ENCODE measurements around the gene BLOC1S1.

The BLOC1S1 gene

DNA sequence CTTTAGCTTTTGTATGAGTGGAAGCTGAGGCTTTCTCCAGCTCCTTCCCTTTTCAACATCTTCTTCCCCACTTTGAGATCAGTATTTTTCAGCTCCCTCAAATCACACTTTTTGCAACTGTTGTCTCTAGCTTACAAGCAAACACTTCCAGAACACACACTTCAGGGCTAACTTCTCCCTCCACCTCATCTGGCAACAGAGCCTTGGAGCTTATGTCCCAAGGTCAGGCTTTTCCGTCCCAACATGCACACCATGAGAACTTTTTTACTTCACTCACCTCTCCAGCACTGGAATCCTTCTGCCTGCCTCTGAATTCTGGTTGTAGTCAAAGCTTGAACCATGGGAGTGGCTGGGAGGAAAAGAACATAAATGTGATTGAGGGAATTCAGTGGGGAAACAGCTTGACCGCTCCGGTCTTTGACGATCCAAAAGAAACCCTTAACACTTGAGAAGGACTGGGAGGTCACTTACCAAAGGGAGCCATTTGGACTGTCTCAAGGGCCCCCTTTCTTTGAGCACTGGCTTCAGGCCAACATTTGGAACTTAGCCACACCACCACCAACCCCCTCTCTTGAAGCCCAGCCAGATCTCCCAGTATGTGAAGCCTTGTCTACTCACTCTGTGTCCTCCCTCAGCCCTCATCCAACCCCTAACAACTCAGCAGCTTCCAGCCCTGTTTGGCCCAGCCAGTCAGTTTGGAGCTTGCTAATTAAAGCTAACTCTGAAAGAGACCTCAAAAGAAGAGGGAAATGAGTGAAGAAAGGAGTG lies 3.9 kb upstream of the BLOC1S1 start:
- DNase-seq (ENCODE audit: low read depth) = no peak

DNA sequence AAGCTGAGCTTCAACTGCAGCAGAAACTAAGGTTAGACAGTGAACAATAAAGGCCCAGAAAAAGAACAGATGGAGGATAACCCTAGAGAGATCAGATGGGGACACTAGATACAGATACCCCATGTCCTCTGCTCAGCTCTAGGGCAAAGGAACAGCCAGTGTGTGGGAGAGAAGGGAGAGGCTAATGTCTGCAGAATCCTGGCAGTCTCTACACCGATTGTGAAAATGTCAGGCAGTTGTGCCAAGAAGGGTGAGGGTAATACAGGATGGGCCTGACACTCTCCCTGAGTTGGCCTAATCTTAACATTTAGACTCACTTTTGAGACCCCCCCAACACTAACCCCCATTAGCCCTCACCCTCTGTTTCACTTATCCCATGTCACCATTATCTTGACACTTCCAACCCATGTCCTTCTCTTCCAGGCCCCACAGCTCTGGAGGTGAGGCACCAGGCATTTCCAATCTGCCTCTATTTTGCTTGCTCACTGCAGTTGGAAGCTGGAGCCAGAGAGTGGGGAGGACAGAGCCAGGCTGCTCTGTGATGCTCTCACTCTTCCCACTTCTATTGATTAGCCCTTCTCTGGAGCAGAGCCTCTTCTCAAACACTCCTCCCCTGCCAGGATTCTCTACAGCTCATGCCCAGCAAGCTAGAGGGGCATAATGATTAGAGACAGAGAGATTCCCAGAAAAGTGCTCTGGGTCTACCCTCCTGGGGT lies 3.0 kb upstream of the BLOC1S1 start:
- DNase-seq (ENCODE audit: low read depth) = peak; percentile 57

- peak; percentile 86 for DNase-seq (ENCODE audit: low read depth)
Measured at GRCh38 chr12:55713721-55714120, 2.1 kb upstream of the BLOC1S1 start.

- DNase-seq (ENCODE audit: low read depth) = no peak
Measured at GRCh38 chr12:55715169-55715764, 579 bp upstream of the BLOC1S1 start.

- DNase-seq (ENCODE audit: low read depth) = no peak
Measured at GRCh38 chr12:55716582-55716957, 724 bp downstream of the BLOC1S1 start.

DNA sequence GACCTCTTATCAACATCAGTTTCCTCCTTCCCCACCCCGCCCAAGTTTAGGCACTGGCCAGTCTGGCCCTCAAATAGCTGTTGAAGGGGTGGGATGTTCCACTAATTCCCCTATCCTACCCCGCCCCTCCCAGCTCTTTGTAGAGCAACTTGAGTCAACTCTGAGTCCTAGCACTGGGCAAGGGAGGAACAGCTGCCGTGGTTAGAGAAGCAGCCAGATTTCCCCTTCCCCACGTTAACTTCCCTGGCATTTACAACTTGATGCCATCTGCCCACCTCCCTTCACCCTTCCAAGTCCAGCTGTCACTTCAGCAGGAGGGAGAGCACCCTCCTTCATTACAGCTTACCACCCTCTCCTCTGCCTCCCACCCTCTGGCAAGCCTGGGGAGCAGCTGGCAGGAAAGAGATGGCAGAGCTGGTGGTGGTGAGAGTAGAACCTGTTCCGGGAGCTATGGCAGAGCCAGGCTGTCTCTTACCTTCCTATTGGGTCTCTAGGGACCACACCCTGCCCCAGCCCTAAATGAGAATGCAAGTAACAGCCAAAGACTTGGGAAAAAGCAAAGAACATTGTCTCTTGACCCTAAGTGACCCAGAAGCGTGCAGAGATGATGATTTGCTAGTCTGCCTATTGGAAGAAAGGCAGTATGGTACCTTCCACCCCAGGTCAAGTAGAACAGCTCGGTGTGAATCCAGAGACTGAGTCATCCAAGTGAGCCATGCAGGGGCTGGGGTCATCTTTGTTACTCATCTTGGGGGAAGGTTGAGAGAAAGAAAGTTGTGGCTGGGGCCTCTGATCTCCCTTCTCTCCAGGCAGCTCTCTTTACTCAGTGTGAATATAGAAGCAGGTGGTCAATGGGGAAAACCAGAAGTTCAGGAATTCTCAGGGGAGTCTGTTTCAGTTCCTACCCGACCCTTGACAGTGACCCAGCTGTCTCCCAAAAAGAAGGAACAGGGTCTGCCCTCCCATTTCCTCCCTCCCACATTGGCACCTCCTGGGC lies 1.5 kb downstream of the BLOC1S1 start:
- no peak for DNase-seq (ENCODE audit: low read depth)

DNA sequence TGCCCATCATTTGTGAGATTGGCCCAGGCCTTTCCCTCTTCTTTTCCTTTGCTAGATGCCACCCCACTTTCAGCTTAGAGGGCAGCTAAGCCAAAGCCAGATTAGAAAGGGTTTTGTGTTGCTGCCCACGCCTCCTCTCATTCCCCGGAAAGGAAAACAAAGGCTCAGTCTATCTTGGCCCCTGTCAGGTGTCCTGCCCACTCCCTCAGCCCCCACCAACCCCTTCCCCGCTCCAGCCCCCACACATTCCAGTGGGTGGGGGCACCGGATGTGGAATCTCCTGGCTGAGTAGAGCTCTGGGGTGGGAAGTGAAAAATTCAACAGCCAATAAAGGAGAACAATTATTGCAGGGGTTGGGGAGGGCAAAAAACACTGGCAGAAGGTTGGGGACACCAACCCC lies 2.2 kb downstream of the BLOC1S1 start:
- DNase-seq (ENCODE audit: low read depth) = no peak

DNA sequence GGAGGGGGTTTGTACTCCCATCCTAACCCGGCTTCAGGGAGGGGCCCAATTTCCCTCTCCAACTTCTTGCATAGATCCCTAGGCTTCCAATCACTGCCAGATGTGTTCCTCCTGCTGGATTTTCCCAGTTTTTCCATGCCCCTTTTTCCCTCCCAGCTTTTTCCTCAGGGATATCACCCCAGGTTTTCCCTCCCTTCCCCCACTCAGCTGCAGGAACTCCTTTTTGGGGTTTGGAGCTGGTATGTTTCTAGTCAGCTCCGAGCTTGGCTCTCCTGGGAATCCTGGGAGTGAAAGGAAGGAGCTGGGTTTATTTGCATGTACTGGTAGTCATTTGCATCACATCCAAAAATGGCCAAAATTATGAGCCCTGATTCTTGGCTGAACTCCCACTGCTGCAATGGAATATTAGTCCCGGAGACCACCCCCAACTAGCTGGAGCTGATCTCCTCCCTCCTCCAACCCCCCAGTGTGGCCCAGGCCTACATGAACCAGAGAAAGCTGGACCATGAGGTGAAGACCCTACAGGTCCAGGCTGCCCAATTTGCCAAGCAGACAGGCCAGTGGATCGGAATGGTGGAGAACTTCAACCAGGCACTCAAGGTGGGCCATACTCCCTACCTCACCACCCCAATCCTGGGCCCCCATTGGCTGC lies 2.9 kb downstream of the BLOC1S1 start:
- peak; percentile 48 for DNase-seq (ENCODE audit: low read depth)

- no peak for DNase-seq (ENCODE audit: low read depth)
Measured at GRCh38 chr12:55719371-55719770, 3.5 kb downstream of the BLOC1S1 start.

DNA sequence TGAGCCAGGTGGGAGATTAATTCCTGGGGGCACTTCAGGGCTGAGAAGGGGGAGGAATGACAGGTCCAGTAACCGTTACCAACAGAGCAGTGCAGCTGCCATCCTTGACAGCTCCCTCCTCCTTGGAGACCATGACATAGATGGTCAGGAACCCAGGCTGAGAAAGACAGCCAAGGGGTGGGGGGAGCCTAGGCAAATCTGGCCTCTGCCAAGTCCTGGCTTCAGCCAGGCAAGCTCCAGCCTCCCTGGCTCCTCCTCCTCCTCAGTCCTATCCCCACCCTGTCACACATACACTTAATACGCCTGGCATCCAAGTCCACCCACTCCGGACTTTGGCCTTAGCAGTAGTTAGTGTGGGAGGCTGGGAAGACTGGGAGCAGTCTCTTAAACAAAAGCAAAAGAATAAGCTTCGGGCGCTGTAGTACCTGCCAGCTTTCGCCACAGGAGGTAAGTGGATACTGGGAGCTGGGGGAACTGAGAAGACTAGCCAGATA lies 4.3 kb downstream of the BLOC1S1 start, which contains the start of gene RDH5:
Gene RDH5 (plus strand): TSS at position 323 of the 494 bp plus-strand sequence. CDS start 792 bp downstream, outside the sequence.
- DNase-seq (ENCODE audit: low read depth) = peak; percentile 97

GRCh38 chr12:55720894-55721444 lies 5.1 kb downstream of the BLOC1S1 start:
- DNase-seq (ENCODE audit: low read depth) = peak; percentile 100

DNA sequence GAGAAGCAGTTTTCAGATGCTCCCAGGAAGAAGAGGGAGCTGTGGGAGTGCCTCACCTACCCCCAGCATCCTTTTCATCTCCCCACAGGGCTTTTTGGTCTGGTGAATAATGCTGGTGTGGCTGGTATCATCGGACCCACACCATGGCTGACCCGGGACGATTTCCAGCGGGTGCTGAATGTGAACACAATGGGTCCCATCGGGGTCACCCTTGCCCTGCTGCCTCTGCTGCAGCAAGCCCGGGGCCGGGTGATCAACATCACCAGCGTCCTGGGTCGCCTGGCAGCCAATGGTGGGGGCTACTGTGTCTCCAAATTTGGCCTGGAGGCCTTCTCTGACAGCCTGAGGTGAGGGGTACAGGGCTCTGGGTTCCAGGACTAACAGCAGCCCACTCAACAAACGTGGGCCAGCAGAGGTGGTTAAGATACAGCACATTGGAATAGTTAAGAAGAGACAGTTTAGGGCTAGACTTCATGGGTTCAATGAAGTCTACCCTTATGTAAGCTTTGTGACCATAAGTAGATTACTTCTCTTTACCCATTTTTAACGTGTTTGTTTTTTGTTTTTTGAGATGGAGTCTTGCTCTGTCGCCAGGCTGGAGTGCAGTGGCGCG lies 5.9 kb downstream of the BLOC1S1 start:
- DNase-seq (ENCODE audit: low read depth) = no peak

DNA sequence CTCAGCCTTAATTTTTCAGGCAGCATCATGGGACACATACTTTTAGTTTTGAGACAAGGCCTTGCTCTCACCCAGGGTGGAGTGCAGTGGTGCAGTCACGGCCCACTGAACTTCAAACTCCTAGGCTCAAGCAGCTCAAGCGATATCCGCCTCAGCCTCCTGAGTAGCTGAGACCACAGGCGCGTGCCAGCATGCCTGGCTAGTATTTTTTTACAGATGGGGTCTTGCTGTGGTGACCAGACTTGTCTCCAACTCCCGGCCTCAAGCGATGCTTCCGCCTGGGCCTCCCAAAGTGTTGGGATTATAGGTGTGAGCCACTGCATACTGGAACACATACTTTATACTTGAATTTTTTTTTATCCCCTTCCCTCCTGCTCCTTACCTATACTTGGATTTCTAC lies 7.1 kb downstream of the BLOC1S1 start:
- no peak for DNase-seq (ENCODE audit: low read depth)

GRCh38 chr12:55723516-55724225 lies 7.8 kb downstream of the BLOC1S1 start:
- DNase-seq (ENCODE audit: low read depth) = peak; percentile 43

- peak; percentile 77 for DNase-seq (ENCODE audit: low read depth)
Measured at GRCh38 chr12:55724226-55724939, 8.5 kb downstream of the BLOC1S1 start.

DNA sequence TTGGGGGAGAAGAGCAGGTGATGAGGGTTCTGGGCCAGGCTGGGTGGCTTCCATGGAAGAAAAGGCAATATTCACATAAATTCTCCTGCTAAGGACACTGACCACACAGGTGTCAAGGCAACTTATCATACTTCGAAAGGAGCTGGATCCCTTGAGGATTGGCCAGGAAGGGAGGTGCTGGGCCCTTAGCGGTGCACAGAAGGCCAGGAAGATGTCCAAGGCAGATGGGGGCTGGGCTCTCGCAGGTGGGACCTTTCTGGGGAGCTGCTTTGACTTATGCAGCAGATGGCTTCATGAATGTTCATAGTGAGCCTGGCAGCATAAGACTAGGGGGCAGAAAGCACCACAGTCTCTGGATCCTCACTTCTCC lies 9.1 kb downstream of the BLOC1S1 start:
- DNase-seq (ENCODE audit: low read depth) = no peak

- DNase-seq (ENCODE audit: low read depth) = no peak
Measured at GRCh38 chr12:55725556-55725955, 9.7 kb downstream of the BLOC1S1 start.

DNA sequence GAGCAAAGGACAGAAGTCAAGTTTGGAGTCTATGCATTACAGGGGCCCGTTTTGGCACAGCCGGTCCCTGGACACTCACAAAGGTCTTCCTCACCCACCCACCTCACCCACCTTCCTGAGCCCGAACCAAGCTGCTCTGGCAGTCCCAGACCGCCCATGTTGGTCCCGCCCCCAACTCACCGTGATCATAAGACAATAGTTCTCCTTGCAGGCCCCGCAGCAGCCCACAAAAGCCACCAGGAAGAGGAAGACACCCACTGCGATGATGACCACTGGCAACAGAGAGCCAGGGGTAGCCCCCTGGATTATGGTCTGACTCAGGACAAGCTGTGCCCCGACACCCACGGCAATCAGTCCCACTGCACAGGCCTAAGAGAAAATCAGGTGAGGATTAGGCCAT lies 11.1 kb downstream of the BLOC1S1 start:
- DNase-seq (ENCODE audit: low read depth) = no peak

GRCh38 chr12:55727643-55728185 lies 11.9 kb downstream of the BLOC1S1 start:
- peak; percentile 65 for DNase-seq (ENCODE audit: low read depth)
